ENCODE data around the gene EARS2.
A peak's percentile ranks its signal among the peaks of the same experiment; 100 is the strongest.
"Not testable (repeated sequence)": the region's sequence is repeated elsewhere in the genome, so short reads cannot be mapped to it uniquely, and the experiment has no call there.

Gene EARS2

DNA sequence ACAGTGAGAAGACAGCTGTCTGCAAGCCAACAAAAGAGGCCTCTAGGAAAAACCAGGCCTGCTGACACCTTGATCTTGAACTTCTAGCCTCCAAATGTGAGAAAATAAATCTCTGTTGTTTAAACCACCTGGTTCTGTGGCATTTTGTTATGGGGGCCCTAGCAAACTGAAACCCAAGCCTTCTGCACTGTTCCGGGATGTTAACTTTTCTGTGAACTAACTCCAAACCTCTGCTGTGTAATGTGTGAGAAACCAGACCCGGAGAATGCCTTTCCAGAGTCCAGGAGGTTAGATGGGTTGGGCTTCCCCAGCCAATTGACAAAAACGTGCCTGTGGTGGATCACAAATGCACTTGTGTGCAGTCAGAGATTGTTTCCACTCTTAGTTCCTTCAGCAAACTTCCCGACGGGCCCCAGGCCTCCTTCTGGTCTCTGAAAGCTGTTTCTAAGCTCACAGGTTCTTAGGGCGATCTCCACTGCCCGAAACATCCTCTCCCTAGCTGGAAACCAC is 33.2 kb downstream of the EARS2 start:
- DNase-seq: no peak

DNA sequence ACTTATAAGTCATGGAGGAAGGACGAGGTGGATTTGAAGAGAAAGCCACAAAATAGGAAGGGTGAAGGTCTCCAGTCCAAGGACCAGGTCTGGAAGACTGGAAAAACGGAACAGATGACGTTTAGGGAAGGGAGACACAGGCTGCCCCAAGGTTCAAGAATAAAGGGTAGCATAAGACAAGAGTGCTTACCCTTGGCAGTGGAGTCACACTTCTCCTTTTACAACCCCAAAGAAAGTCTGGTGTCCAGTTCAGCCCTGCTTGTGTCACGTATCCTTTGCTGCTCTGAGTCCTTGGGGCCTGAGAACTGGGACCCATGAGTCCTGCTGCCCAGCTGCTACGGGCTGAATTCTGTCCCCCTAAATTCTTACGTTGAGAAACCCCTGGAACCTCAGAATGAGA is 33.8 kb downstream of the EARS2 start:
- DNase-seq: no peak

DNA sequence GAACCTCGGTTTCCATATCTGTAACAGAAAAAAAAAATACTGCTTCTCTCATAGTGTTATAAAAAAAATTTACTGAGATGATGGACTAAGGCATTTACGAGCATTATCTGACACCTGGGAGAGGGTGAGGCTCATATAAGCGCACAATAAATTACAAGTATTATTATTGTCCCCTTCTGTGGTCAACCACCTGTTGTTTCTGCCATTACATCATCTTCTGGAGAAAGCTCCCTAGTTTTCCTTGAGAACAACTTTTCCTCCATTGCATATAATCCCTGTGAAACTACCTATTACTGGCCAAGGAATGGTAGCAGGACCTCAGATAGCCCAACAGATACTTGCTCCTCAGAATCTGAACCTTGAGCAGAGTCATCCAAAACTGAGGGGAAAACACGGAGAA is 35.2 kb downstream of the EARS2 start:
- DNase-seq: no peak

DNA sequence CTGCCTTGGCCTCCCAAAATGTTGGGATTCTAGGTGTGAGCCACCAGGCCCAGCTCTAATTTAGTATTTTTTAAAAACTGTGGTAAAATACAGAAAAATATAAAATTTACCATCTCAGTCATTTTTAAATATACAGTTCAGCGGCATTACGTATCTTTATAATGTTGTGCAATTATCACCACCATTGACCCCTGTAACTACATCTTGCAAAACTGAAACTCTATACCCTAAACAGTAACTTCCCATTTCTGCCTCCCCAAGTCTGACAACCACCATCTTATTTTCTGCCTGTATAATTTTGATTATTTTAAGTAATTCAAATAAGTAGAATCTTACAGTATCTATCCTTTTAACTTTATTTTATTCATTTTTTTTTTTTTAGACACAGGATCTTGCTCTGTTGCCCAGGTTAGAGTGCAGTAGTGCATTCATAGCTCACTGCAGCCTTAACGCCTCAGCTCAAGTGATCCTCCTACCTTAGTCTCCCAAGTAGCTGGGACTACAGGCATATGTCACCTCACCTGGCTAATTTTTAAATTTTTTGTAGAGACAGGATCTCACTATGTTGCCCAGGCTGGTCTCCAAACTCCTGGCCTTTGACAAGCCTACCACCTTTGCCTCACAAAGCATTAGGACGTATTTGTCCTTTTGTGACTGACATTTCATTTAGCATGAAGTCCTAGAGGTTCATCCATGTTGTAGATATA is 36.0 kb downstream of the EARS2 start:
- no peak for DNase-seq

DNA sequence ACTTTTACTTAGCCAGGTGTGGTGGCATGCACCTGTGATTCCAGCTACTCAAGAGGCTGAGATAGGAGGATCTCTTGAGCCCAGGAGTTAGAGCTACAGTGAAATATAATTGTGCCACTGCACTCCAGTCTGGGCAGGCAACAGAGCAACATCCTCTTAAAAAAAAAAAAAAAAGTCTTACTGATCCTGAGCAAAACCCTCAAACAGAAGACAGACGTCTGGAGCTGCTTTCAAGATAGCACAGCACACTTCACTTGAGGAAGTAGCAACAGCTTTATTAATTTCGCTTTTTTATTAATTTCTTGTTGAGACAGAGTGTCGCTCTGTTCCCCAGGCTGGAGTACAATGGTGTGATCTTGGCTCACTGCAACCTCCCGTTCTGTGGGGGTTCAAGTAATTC is 36.6 kb downstream of the EARS2 start:
- no peak for DNase-seq

DNA sequence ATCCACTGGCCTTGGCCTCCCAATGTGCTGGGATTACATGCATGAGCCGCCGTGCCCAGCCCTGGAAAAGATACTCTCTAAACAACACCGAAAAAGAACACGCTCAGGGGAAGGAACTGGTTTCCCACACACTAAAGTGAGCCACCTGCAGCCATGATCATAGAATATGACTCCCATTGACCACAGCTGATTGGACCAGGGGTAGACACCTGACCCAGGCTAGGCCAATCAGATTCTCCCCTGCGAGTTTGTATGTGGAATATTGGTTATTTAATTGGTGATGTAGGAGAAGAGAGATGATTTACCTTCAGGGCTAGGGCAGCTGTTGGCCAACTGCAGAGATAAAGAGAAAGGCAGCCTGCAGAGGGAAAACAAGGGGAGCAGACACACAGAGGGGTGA is 37.9 kb downstream of the EARS2 start:
- no peak for DNase-seq

DNA sequence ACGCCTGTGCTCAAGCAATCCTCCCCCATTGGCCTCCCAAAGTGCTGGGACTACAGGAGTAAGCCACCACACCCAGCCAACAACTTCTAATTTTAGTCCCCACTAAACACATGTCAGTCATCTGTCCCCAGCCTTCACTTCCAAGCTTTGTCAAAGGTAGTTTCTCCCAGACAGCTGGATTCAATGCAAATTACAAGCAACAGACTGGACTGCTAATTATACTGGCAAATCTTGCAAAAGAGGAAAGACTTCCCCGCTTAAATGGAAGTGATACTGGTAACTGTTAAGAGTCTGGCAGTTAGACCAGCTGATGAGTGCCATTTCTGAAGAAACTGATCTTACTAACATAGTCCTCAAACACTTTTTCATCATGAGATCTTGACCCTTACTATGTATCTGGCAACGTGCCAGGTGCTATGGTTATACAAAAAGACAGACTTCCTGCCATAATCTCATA is 38.7 kb downstream of the EARS2 start:
- no peak for DNase-seq

DNA sequence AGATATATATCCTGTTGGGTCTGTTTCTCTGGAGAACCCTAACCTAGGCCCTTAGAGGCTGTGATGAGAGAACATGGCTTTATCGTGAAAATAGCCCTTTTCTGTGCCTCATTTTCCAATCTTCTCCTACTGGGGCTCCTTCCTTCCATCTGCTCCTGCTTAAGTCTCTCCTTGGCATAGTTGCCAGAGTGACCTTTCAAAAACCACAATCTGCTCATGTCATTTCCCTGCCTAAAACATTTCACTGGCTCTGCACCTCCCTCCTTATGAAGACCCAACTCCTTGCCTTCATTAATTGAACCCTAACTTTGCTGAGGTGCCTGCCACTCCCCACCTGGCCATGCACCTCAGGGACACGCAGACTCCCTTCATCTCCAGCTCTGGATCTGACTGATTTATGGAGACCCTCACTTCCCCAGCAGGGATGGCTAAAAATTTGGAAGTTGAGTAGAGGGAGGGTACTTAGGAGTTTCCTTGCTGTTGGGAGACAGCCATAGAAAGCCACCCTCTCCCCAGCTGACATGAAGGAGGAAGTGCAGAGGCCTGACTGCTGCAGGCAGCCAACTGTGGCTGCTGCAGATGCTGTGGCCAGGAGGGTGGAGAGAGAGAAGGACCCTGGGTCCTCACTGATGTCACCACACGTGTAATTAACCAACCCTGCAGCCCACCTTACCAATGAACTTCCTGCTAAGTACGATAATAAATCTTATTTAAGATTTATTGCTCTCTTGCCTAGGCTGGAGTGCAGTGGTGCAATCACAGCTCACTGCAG is 40.6 kb downstream of the EARS2 start:
- no peak for DNase-seq

DNA sequence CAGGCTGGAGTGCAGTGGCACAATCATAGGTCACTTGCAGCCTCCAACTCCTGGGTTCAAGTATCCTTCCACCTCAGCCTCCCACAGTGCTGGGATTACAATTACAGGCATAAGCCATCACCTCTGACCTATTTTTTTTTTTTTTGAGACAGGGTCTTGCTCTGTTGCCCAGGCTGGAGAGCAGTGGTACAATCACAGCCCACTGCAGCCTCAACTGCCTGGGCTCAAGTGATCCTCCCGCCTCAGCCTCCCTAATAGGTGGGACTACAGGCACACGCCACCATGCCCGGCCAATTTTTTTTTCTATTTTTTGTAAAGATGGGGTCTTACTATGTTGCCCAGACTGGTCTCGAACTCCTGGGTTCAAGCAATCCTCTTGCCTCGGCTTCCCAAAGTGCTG is 41.3 kb downstream of the EARS2 start:
- DNase-seq: no peak

DNA sequence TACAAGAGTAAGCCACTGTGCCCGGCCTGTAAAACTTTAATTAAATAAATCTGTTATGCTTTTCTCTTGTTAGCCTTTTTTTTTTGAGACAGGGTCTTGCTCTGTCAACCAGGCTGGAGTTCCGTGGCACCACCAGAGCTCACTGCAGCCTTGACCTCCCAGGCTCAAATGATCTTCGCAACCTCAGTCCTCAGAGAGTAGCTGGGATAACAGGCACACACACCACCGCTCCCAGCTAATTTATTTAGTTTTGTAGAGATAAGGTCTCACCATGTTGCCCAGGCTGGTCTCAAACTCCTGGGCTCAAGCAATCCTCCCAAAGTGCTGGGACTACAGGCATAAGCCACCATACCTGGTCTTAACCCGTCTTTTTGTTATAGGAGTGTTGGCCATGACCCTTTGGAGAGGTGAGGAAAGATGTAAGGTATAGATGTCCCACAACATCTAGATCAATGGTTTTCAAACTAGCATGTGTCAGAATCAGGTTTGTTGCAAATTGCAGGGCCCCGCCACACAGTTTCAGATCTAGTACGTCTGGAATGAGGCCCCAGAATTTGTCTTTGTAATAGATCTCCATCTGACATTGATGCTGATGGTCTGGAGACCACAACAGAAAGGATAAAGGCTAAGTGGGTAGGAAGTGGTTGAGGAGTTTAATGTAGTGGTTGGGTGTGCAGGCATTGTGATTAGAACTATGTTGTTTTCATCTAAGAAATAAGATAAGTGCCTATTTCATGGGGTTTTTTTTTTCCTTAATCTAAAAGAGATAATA is 42.6 kb downstream of the EARS2 start:
- DNase-seq: no peak

DNA sequence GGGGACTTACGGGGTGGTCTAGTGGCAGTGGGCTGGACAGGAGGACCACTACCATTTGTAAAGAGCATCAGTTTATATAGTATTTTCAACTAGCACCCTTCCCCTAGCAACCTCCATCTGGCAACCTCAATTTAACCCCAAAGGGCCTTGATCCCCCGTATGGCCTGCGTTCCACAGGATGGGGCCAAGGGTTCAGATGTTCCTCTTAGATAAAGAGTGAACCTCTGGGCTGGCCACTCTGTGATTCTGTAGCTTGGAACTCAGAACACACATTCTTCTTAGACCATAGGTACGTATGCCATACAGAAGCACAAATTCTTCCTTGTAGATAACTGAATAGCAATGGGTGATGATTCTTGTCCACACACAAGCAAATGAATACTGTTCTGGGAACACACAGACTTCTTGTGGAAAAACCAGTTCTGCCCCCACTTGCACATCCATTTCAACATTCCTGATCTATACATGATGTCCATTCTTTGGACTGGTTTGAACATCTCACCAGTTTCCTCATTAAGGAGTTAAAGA is 44.9 kb downstream of the EARS2 start:
- DNase-seq: no peak

DNA sequence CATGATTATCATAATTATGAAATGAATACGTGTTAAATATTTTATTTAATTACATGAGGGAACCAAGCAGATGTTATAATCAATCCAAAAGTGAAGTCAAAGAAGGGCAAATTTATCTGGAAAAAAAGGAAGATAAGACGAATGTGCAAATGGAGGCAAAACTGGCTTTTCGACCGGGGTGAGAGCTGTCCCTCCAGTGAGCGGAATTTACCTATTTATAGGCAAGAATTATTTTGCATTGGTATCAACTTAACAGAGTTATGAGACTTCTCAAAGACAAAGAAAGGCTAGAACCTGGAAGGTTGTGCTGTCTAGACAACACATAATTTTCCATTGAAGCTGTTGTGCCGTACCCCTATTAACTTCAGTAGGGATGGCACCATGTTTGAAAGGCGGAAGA is 45.4 kb downstream of the EARS2 start:
- DNase-seq: no peak

DNA sequence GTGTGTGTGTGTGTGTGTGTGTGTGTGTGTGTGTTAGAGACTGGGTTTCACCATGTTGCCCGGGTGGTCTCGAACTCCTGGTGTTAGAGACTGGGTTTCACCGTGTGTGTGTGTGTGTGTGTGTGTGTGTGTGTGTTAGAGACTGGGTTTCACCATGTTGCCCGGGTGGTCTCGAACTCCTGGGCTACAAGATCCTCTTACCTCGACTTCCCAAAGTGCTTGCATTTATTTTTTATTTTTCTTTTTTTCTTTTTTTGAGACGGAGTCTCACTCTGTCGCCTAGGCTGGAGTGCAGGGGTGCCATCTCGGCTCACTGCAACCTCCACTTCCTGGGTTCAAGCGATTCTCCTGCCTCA is 46.3 kb downstream of the EARS2 start:
- DNase-seq: not testable (repeated sequence)

DNA sequence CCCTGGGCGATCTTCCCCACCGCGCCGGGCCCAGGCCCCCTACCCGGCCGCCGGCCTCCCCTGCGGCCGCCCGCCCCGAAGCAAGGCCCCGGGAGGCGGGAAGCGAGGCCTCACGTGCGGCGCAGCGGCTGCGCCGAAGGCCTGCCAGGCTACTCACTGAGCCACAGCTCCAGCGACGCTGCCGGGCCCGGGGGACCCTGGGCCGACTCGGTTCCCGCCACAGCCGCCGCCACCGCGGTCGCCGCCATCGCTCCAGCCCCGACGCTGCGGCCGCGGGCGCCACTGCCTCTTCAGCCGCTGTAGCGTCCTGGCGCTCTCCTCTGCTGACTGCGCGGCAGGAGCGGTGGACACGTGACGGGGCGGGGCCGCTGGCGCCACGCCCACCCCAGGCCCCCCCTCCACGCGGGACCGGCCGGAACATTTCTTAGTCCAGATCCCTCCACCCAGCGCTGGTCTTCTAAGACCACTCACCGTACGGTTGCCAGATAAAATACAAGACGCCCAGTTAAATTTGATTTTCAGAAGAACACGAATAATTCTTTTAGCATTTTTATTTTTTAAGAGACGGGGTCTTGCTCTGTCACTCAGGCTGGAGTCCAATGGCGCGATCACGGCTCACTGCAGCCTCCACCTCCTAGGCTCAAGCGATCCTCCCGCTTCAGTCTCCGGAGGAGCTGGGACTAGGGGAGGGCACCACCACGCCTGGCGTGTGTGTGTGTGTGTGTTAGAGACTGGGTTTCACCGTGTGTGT is 46.8 kb downstream of the EARS2 start, which contains the start of gene GGA2:
Gene GGA2, minus strand, starts transcription at position 331 of the 751 bp plus-strand sequence. Its CDS starts 83 bp downstream, at position 248.
- DNase-seq: peak; percentile 64

DNA sequence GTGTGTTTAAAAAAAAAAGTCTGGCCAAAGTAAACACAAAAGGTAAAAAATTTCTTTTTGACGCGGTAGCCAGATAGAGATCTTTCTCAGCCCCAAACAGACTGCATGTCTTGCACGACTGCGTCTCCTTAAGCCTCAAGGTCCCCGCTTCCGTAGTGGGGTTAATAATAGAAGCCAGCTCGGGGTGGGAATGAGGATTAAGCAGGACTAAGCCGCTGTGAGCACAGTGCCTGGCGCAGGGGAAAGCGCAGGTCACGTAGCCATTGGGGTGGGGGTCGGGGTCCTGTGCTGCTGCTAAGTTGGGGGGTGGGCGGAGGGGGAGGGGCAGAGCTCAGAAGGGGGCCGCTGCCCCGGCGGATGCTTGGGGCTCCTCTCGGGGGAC is 47.4 kb downstream of the EARS2 start:
- DNase-seq: peak; percentile 4

DNA sequence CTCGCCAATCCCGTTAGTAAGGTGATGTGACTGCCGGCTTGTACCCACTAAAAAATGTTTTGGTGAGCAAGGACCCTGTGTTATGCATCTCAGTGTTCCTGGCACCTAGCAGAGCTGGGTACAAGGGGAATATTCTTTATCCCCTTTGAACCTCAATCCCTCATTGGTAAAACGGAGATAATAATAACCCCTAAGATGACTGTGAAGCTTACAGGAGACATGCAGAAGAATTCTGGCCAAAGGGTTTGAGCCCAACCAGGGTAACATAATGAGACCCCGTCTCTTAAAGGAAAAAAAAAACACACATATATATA is 47.8 kb downstream of the EARS2 start:
- no peak for DNase-seq

DNA sequence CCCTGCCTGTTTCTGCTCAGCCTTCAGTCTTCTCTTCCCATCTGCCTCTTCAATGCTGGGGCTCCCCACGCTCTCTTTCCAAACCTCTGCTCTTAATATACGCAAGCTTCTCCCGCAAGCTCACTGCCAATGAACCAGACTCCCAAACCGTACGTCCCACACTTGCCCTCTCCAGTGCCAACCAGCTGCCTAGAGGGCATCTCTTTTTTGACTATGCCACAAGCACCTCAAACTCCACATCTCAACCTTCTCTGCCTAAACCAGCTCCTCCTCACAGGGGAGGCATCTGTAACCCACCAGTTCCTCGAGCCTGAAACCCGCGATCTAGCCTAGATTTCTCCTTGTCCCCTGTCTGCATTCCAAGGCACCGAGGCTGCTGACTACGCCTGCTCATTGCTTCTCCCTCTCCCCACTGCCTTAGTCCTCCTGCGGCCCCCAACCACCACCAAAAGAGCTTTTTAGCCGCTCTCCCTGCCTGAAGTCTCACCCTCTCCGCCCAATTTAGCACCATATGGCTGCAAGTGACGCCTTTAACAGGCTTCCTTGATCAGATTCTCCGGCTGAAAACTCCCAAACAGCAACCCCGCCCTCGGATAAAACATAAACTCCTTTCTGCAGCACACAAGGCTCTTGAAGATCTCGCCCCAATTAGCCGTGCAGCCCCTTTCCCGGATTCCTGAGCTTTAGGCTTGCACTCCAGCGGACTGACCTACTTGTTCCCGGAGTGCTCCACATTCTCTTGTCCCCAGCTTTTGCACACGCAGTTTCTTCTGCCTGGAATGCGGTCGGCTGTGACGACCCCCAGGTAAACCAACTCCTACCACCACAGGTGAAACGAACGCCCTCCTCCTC is 48.3 kb downstream of the EARS2 start:
- DNase-seq: peak; percentile 25

DNA sequence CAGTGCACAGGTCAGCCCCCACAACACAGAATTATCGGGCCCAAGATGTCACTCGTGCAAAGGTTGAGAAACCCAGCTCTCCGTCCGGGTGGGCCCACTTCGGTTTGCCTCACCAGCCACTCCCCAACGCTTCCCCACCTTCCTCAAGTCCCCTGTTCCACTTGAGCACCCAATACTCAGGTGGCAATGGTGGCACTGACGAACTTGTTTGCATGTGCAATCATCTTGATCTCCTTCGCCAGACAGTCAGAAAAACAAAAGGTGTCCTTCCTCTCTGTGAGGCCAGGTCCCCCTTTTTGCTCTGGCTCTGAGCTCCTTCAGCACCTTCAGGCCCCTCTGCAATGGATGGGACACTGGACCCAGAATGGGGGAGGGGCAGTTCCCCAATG is 50.5 kb downstream of the EARS2 start:
- no peak for DNase-seq

DNA sequence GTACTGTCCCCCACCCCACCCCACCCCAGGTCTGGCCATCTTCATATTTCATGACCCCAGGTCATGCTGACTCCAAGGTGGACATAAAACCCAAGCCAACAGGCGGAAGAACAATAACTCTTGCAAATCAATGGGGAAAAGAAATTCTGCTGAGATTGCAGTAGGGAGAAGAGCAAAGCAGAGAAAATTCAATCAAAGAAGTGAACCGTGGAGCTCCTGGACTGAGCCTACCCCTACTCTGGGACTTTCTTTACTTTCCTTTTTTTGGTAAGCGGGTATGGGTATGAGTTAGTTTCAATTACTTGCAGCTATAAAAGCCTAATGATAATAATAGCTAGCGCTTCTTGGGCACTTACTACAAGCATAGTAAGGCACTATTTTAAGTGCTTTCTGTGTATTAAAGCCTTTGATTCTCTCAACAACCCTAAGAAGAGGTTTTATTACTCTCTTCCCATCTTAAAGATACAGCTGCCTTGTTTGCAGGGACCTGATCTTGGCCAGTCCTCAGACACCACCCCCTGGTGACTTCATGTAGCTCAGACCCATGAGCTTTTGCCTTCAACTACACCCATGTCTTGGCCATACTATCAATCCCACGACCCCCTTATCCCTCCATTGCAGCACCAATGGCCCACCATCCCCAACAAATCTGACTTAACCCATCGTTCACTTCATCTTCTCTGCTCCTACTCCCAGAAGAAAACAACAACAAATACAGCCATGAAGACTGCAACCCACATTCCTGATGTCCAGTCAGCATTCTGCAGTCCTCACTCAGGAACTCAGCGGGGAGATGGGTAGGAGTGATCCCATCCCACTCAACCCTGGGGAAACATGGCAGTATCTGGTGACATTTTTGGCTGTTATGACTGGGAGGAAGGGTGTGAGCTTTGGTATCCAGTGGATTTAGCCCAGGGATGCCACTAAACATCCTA is 51.2 kb downstream of the EARS2 start:
- DNase-seq: no peak

DNA sequence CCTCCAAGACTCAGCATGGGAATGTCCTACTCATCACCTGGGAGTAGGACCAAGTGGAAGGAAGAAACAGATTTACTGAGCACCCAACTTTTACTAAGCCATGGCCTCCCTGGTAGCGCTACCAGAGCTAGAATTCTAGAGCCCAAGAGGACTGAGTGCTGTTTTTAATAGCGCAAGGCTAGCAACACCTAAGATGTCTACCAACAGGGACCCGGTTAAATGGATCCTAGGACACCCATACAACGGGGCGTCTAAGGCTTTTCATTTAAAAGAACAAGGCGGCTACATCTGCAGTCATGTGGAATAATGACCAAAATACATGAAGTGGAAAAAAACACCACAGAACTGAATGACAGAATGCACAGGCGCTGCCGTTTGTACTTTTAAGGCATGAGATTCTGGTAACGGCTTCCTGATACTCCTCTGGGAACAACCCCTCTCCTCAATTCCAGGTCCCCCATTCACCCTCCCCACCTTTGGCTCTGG is 51.9 kb downstream of the EARS2 start:
- DNase-seq: peak; percentile 69
